ENCODE results near the gene SMAP2.

DNA sequence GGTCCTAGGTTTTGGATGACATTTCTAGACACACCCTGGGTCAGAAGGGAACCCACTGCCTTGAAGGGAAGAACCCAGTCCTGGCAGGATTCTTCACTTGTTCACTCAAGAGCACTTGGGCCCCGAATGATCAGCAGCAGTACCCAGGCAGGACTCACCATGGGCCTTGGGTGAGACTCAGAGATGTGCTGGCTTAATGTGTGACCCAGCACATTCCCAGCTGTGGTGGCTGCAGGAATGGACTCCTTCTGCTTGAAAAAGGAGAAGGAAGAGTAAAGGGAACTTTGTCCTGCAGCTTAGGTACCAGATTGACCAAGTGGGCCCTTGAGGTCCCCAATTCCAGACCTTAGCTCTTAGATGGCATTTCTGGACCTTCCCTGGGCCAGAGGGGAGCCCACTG is 12.3 kb upstream of the SMAP2 start:
- TF ChIP-seq, protein P1, sequence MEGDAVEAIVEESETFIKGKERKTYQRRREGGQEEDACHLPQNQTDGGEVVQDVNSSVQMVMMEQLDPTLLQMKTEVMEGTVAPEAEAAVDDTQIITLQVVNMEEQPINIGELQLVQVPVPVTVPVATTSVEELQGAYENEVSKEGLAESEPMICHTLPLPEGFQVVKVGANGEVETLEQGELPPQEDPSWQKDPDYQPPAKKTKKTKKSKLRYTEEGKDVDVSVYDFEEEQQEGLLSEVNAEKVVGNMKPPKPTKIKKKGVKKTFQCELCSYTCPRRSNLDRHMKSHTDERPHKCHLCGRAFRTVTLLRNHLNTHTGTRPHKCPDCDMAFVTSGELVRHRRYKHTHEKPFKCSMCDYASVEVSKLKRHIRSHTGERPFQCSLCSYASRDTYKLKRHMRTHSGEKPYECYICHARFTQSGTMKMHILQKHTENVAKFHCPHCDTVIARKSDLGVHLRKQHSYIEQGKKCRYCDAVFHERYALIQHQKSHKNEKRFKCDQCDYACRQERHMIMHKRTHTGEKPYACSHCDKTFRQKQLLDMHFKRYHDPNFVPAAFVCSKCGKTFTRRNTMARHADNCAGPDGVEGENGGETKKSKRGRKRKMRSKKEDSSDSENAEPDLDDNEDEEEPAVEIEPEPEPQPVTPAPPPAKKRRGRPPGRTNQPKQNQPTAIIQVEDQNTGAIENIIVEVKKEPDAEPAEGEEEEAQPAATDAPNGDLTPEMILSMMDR (IDR thresholded peaks at IDR 0.05 in 2 of 3, conservative IDR thresholded peaks at IDR 0.05 in 1 of 3; ENCODE audit: control insufficient read depth in 2 of 3, extremely low read depth in 1 of 3, insufficient read depth in 1 of 3, low read depth in 3 of 3, low read length in 3 of 3), result no peak
- TF ChIP-seq HDAC6 (IDR thresholded peaks at IDR 0.05; ENCODE audit: unreplicated experiment) (no peak), ZBTB40 (IDR thresholded peaks at IDR 0.05; ENCODE audit: borderline replicate concordance) (no peak), CBX3 (IDR thresholded peaks at IDR 0.05; ENCODE audit: borderline replicate concordance, low read depth) (no peak), KAT2A (conservative IDR thresholded peaks at IDR 0.05; ENCODE audit: control insufficient read depth, low read depth, low read length) (no peak), SP1 (IDR thresholded peaks at IDR 0.05; ENCODE audit: low read depth, low read length) (no peak), BMI1 (IDR thresholded peaks at IDR 0.05; ENCODE audit: borderline replicate concordance) (no peak), EZH2 (IDR thresholded peaks at IDR 0.05; ENCODE audit: borderline replicate concordance, control insufficient read depth, low read depth, low read length) (no peak), EP300 (IDR thresholded peaks at IDR 0.05; ENCODE audit: borderline replicate concordance in 1 of 2, control insufficient read depth in 1 of 2, low read depth in 2 of 2, low read length in 2 of 2) (no peak), POLR2A (IDR thresholded peaks at IDR 0.05; ENCODE audit: low read depth, low read length) (no peak), USF2 (IDR thresholded peaks at IDR 0.05; ENCODE audit: borderline replicate concordance, low read depth, low read length) (no peak), ZNF24 (IDR thresholded peaks at IDR 0.05) (no peak), ZNF274 (IDR thresholded peaks at IDR 0.05; ENCODE audit: insufficient read depth, insufficient read length) (no peak)

Measured in GM12878 (cell line).